SH-SY5Y (cell line): ENCODE data around the gene FCHSD2.

Source experiments
- GATA2 ChIP-seq: IDR thresholded peaks from 2 replicates; pipeline ENCODE4 v1.6.1; 2011; ENCODE audit warnings: mild to moderate bottlenecking, low read depth, low read length
- GATA3 ChIP-seq: IDR thresholded peaks from 2 replicates; pipeline ENCODE4 v1.6.1; 2011; ENCODE audit warnings: low read depth, mild to moderate bottlenecking, low read length, moderate library complexity

The FCHSD2 gene

GRCh38 chr11:72826942-72827480, 315.1 kb downstream of the FCHSD2 start:
- TF ChIP-seq GATA3 (no peak), GATA2 (no peak)

- TF ChIP-seq GATA3 (no peak), GATA2 (no peak)
Observed at GRCh38 chr11:72826191-72826941, 315.8 kb downstream of the FCHSD2 start.

- no peak for TF ChIP-seq GATA3
- TF ChIP-seq GATA2: no peak
Observed at GRCh38 chr11:72825661-72826060, 316.5 kb downstream of the FCHSD2 start.

GRCh38 chr11:72824811-72825505, 317.2 kb downstream of the FCHSD2 start:
- TF ChIP-seq GATA2 (no peak), GATA3 (no peak)

GRCh38 chr11:72824020-72824419, 318.1 kb downstream of the FCHSD2 start:
- no peak for TF ChIP-seq GATA2
- no peak for TF ChIP-seq GATA3

- no peak for TF ChIP-seq GATA3
- TF ChIP-seq GATA2: no peak
Observed at GRCh38 chr11:72823105-72823804, 318.9 kb downstream of the FCHSD2 start.

- no peak for TF ChIP-seq GATA3
- TF ChIP-seq GATA2: peak; percentile 75
Observed at GRCh38 chr11:72821920-72822799, 320.0 kb downstream of the FCHSD2 start.

- TF ChIP-seq GATA2 (no peak), GATA3 (no peak)
Observed at GRCh38 chr11:72821221-72821919, 320.7 kb downstream of the FCHSD2 start.

- TF ChIP-seq GATA3: no peak
- TF ChIP-seq GATA2: no peak
Observed at GRCh38 chr11:72820439-72821139, 321.5 kb downstream of the FCHSD2 start.

GRCh38 chr11:72818971-72819370, 323.1 kb downstream of the FCHSD2 start:
- TF ChIP-seq GATA3 (no peak), GATA2 (no peak)

- TF ChIP-seq GATA2: no peak
- TF ChIP-seq GATA3: no peak
Observed at GRCh38 chr11:72817966-72818365, 324.2 kb downstream of the FCHSD2 start.

- TF ChIP-seq GATA2 (peak; percentile 66), GATA3 (no peak)
Observed at GRCh38 chr11:72816404-72816990, 325.6 kb downstream of the FCHSD2 start.
